Panc1 (cell line): Measurements from ENCODE around the gene SLC2A11.

Source experiments
- POLR2AphosphoS5 ChIP-seq: IDR thresholded peaks from 2 replicates; pipeline ENCODE4 v1.6.1; 2012; ENCODE audit warnings: mild to moderate bottlenecking, low read depth, low read length, moderate library complexity
- TF ChIP-seq, protein P1 (sequence below), 2 experiments: IDR thresholded peaks; 2 replicates each; pipeline ENCODE4 v1.6.1; 2011 to 2012; ENCODE audit warnings: low read depth in 2 of 2, control low read depth in 1 of 2, low read length in 1 of 2, mild to moderate bottlenecking in 1 of 2, moderate library complexity in 1 of 2; ENCODE audit not compliant: insufficient read depth in 1 of 2

GRCh38 chr22:23883658-23884057, 26.0 kb downstream of the SLC2A11 start:
- TF ChIP-seq POLR2AphosphoS5 = no peak
- TF ChIP-seq, protein P1, sequence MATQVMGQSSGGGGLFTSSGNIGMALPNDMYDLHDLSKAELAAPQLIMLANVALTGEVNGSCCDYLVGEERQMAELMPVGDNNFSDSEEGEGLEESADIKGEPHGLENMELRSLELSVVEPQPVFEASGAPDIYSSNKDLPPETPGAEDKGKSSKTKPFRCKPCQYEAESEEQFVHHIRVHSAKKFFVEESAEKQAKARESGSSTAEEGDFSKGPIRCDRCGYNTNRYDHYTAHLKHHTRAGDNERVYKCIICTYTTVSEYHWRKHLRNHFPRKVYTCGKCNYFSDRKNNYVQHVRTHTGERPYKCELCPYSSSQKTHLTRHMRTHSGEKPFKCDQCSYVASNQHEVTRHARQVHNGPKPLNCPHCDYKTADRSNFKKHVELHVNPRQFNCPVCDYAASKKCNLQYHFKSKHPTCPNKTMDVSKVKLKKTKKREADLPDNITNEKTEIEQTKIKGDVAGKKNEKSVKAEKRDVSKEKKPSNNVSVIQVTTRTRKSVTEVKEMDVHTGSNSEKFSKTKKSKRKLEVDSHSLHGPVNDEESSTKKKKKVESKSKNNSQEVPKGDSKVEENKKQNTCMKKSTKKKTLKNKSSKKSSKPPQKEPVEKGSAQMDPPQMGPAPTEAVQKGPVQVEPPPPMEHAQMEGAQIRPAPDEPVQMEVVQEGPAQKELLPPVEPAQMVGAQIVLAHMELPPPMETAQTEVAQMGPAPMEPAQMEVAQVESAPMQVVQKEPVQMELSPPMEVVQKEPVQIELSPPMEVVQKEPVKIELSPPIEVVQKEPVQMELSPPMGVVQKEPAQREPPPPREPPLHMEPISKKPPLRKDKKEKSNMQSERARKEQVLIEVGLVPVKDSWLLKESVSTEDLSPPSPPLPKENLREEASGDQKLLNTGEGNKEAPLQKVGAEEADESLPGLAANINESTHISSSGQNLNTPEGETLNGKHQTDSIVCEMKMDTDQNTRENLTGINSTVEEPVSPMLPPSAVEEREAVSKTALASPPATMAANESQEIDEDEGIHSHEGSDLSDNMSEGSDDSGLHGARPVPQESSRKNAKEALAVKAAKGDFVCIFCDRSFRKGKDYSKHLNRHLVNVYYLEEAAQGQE (IDR thresholded peaks at IDR 0.05; ENCODE audit: insufficient read depth in 1 of 2, low read depth in 2 of 2, low read length in 1 of 2) = no peak
